ENCODE measurements around the gene FRS3.

Gene FRS3

DNA sequence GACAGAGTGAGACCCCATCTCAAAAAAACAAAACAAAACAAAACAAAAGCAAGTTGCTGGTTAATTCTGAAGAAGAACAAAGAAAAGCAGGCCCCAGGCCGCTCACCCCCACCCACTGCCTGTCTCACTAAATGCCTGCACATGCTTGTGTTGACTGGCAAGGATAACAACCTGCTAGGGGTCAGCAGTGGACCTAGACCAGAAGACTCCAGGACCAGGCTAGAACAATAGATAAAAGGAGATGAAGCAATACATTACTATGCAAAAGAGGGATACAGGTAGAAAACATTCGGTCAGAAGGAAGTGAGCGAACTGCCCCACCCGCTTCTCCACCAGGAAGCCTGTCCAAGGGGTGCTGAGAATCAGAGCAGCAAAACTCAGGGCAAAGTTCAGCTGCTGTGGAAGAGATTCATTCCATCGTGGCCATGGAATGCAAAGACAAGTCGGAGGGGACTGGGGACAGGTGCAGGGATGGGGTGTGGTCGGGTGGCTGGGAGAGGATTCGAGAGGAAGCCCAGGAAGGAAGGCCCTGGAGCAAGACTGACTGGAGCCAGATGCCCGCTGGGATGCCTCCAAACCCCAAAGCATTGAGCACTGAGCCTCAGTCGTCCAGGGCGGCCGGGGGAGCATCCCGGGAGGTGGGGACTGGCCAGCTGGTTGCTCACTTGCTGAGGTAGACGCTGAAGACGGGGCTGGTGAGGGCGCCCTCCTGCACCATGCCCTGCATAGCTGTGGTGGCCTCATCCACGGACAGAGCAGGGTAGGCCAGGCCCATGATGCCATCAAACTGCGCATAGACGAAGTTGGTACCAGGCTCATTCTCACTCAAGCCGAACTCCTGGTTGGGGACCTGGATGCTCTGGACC, 37.8 kb downstream of the FRS3 start:
- no peak for DNase-seq (ENCODE audit: low read depth)

DNA sequence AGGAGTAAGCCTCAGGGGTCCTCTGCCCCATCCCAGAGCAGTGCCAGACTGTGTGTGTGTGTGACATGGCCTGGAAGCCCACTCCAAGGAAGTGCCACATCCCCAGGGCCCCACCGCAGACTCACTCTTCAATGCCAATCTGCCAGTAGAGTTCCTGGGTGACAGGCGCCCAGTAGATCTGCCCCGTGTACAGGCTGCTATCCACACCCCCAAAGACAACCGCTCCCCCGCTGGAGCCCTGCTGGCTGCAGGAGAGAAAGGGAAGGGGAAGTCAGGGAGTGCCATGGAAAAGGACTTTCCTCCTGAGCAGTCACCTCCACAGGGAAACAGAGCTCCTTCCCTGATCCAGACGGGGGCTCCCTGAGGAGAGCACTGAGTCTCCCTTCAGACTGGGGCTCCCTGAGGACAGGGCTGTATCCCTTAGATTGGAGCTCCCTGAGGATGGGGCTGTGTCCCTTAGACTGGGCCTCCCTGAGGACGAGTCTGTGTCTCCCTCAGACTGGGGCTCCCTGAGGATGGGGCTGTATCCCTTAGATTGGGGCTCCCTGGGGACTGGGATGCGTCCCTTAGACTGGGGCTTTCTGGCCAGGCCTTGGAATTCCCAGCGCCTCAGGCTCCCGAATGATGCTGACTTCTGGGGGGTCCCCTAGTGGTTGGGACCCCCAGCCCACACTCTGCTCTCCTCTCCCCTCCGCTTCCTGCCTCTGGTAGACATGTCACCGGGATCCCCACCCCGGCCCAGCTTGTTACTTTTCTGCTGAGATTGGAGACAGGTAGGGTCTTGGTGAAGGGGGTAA, 39.1 kb downstream of the FRS3 start:
- DNase-seq (ENCODE audit: low read depth) = no peak

DNA sequence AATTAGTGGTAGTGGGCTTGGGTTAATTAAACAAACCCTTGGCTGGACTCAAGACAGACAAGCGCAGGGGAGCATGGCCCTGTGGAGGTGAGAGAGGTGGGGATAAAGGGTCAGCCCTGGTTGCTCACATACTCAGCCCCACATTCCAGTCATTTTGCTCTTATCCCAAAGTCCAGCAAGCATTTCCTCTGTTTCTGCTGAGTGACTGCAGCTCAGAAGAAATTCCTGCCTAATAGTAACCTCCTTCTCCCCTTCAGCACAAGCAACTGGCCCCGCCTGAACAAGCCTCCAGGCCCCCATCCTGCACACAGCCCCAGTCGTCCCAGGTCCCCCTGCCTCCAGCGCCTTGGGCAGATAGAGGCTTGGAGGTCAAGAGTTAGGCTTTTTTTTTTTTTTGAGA, 40.7 kb downstream of the FRS3 start:
- DNase-seq (ENCODE audit: low read depth) = no peak

DNA sequence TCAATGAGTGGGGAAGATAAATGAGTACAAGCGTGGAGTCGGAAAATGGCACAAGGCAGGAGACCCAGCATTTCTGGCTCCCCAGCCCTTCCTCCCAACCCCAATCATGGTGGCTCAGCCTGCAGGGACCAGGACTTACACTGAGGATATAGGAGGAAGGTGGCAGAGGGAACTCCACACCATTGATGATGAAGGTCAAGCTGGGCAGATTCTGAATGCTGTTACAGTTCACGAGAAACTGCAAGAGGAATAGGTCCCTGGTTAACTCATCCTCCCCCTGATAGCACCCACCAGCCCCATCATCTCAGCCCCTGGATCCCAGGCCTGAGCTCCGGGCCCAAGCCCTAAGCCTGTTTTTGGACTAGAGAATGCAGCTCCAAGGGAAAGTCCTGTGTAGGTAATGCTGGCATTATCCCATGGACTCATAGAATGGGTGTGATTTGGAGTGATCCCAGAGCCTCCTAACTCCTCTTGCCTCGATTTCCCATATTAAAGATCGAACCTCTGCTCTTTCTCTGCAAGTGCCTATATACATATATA, 42.0 kb downstream of the FRS3 start:
- no peak for DNase-seq (ENCODE audit: low read depth)

DNA sequence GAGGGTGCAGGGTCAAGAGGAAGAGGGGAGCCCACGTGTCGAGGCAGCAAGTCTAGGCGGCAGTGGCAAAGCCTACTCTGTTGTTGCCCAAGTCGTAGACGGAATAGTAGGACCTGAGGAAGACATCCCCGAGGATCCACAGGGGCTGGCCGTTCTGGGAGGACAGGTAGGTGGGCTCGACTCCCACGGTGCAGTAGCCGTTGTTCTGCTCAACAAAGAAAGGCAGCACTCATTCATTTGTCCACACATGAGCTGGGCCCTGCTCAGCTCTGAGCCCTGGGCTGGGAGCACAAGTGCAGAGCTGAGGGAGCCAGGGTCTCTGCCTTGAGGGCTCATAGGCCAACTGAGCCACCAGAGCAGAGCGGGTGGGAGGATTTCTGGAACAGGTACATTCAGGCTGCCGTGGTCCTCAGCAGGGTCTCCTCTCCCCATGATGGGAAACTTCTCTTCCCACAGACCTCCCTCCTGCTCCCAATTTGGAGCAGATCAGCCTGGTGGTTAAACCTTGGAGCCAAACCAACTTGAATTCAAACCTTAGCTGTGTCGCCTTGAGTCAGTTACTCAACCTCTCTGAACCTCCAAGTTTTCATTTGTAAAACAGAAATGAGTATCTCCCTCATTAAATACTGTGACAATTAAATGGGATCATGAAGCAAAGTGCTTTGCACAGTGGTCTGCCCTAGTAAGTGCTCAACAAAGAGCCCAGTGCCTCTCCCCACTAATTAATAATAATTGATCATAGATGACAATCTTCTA, 42.7 kb downstream of the FRS3 start:
- no peak for DNase-seq (ENCODE audit: low read depth)

DNA sequence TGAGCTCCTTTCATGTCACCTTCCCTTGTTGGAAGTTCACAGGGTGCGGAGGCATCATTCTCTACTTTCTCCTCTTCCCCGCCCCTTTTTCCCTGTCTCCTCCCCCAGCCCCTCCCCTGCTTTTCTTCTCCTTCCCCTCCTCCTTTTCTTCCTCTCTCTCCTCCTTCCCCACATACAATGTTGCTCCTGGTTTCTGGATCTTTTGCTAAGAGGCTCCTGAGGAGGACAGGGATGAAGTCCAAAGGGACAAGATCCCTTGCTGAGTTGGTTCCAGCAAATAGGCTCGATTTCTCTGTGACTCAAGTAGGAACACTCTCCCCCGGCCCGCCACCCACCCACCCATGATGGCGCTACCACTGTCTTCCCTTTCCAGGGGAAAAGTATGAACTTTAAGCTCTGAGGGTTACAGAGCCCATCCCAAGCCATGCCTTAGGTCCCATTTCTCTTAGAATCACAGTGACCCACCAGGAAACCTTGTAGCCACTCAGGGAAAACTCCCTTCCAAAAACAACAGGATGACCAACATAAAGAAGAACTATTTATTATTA, 43.4 kb downstream of the FRS3 start:
- no peak for DNase-seq (ENCODE audit: low read depth)

DNA sequence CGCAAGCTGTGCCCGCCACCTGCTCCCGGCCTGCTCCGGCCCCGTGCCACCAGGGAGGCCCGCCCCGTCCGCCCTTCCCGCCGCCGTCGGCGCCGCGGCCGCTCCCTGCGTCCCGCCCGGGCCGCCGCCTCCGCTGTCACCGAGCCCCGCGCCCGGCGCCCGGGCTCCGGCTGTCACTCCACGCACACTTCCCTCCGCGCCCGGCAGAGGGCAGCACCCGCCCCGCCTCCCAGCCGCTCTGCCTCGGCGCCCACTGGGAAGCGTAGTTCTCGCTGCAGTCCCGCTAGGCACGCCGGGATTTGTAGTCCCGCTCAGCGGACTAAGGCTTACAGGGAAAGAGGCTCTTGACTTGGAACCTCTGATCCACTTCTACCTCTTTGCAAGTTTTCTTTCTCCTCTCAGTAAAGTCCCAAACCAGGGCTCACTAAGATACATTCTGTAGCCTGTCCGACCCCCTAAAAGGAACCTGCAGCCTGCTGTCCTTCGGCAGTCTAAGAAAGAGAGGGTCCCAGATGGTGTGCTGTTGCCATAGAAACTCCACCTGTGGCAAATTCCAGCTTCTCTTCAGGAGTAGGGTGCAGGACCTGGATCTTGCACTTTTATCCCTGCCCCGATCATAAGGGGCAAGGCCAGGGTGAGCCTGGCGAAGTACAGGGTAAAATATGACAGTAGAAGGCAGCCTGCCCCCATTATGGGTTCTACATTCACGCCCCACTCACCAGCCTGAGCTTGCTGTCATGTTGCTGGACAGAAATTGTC, 44.1 kb downstream of the FRS3 start, which contains the start of gene TFEB:
Gene TFEB, minus strand, starts transcription at position 182 of the 759 bp plus-strand sequence. CDS start 44,395 bp downstream, outside the sequence.
- peak; percentile 71 for DNase-seq (ENCODE audit: low read depth)

DNA sequence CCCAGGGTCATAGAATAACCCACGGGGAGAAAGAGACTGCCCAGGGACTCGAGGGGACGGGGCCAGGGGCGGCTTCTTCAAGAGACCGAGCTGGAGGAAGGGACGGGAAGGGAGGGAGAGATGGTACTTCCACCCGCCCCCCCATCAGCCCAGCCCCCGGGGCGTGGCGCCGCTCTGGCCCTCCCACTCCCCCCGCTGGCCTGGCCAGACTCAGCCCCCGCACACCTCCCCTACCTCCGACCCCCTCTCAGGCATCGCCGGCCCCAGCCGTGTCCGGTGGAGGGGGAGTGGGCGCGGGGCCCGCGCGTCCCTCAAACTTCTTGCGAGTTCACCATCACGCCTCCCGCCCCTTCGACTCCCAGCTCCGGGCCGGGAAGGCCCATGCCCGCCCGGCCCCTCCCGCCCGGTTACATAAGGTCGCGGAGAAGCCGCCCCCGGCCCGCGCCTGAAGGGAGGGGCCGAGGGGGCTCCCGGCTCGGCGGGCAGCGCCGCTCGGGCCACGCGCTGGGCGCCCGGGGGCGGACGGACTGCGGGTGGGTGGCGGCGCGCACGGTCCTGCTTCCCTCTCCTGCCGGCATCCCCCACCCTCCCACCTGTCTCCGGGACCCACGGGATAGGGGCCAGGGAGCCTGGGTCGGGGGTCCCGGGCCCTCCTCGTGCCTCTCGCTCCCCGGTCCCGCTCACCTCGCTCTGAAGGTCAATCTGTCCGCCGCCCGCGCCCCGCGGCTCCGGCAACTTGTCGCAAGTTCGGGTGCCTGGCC, 44.9 kb downstream of the FRS3 start:
- no peak for DNase-seq (ENCODE audit: low read depth)

DNA sequence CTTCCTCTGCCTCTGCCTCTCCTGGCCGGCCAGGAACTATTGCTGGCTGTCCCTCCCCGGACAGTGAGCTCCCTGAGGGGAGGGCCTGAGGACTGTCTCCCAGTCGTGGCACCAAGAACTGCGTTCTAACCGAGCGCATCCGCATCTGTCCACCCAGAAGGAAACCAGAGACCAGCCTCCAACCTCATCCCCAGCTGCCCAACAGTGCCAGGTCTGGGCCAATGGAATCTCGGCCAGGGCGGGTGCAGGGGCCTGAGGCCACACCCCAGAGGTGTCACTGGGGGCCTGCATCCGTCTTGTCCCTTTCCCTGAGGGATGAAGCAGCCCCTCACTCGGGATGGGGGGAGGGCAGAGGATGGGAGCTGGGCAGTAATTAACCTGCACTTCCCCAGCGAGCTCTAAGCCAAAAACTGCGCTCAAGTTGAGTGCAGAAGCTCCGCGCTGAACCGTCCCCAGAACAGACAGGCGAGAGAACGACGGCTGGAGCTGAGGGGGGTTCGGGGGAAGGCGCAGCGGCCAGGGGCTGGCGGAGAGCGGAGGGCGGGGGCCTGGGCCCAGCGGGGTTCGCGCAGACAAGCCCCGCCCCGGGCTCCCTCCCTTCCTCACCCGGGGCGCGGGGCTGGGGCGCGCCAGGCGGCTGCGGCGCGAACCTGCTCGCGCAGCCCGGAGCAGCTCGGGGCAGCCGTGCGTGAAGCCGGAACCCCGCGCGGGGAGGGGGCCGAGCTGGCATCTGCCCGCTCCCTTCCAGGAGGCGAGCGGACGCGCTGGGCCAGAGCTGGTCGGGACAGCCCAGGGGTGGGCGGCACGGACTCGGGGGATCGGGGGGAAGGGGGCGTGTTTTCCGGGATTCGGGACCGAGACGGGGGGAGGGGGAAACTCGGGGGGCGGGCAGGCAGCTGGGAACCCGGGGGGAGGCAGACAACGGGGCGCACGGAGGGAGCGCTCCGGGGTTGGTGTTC, 45.7 kb downstream of the FRS3 start:
- no peak for DNase-seq (ENCODE audit: low read depth)

DNA sequence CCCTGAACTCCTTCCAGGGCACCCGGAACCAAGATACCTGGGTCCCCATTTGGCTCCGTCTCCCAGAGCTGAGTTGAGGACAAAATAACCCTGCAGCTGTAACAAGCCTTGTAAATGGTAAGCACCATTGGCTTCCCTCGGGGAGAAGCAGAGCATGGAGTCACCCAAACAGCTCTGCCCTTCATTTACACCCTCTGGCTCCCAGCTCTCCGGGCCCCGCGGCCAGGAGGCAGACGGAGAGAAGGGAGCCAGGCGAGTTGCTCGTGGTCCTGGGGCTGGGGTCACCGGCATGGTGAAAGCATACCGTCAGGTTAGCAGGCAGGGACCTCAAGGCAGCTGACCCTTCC, 46.4 kb downstream of the FRS3 start:
- DNase-seq (ENCODE audit: low read depth) = no peak

DNA sequence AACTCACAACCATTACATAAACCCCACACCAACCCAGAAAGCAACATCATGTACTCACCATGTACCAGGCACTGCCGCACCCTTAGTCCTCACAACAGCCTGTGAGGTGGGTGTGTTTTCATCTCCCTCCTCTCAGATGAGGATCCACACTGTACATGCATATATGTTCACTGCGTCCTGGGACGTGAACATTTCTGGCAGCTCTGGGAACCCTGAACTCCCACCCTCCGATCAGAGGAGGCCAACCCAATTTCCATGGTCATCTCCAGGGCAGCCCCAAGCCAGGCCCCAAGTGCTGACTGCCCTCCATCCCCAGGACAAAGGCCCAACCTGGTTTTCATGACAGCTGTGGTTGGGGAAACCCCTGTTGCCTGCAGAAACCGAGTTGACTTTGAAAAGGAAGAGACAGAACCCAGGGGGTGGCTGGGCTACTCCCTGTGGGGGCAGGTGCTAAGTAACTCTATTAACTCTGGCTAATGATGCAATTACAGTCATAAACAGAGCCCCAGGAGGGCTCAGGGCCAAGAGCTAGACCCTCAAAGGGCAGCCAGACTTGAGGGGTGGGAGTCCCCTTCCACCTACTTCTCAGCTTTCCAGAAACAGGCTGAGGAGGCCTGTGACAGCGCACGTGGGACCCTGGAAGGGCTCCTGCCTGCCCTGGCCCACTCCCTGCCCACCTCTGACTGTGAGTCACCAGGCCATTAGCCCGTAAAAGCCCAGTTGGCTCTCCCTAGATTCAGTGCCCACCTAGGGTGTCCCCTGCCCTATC, 46.9 kb downstream of the FRS3 start:
- no peak for DNase-seq (ENCODE audit: low read depth)

DNA sequence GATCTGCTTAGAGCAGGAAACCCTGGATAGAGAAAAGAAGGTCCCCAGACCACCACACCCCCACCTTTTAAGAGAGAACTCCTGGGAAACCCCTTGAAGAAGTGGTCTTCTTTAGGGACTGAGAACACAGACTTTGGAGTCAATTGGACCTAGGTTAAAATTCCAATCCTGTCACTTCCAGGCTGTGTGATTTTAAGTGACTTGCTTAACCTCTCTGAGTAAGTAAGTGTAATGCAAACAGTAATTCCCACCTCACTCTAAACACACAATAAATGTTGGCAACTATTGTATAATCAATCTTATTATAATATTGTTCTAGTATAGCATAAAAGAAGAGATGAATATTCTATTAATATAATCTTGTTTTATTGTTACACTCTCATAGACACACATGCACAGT, 47.6 kb downstream of the FRS3 start:
- DNase-seq (ENCODE audit: low read depth) = no peak

DNA sequence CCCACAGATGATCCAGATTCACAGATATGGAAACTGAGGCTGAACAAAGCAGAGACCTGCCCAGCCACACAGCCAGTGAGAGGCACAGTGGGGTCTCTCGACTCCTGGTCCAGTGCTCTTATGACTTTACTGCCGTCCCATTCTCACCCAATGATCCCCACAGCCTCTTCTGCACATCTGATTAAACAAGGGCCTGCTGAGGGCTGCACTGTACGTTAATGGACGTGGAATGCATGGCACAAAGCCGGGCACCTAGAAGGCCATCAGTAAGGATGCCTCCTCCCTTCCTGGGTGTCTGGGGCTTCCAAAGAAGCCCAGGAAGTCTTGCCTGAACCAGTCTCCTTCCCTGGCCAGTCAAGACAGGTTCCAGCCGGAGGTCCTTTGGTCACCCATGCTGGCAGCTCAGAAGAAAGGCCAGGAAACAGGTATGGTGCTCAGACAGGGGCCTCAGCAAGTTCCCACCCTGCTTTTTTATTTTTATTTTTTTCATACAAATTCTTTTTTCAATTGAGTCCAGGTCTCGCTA, 48.1 kb downstream of the FRS3 start:
- DNase-seq (ENCODE audit: low read depth) = no peak

DNA sequence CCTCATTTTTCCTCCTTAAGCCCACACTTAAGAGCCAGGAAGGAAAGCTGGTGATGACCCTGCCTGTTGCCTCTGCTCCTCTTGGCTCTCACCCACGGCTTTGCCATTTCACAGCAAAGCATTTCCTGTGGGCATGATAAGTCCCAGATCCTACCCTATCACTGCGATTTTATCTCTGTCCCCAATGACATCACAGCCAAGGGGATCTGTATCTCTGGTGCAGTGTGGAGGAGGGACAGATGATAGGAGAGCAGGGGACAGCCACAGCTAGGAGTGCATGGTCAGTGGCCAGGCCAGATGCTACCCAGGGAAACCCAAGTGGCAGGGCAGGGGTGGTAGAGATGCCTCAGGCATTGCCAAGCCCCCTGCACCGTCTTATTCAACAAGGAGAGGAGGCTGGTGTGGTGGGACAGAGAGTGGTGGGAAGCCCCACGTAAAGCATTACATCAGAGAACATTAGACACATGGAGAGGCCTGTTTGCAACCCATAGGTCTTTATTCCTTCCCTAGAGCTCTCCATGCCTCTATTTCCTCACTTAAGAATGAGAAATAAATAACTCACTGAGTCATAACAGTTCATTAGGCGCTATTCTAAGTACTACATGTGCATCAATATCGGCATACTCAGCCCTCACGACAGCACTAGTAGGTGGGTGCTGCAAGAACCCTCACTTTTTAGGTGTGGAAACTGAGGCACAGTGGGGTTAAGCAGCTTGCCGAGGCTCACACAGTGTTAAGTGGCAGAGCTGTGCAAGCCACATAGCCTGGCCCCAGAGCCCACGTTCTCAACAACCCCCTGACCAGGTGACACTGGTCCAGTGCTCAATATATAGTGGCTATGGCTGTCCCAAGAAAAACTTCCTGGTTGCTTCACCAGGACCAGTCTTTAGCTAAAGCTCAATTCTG, 48.9 kb downstream of the FRS3 start:
- no peak for DNase-seq (ENCODE audit: low read depth)

DNA sequence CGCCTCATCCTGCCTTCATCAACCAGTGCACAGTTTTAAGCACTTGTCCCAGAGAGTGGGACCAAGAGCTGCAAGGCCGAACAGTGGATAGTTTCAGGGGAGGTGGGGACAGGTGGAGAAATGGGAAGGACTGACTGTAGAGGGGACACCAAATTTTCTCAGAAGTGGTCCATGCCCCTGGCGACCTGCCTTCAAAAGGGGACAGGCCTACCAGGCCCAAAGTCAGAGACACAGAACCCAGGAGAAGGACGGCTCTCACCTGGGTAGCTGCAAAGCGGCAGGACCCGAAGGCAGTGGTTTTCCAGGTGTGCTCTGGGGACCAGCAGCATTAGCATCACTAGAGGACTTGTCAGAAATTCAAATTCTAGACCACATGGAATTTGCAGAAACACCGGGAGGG, 50.1 kb downstream of the FRS3 start:
- DNase-seq (ENCODE audit: low read depth) = no peak

DNA sequence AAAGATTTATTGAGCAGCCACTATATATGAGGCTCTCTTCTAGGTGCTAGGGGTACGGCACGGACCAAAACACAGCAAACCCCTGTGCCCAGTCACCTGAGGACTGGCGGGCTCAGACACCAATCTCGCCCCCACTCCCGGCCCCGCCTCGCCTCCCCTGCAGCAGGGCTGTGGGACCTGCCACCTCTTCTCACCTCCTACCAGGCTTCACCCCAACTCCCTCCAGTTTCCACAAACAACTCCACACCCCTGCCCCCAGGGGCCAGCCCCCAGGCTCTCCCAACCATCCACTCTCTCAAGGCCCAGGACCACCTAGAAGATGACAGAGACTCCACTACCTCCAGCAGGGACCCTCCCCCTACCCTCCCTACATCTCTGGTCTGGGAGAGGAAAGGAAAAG, 50.7 kb downstream of the FRS3 start:
- DNase-seq (ENCODE audit: low read depth) = no peak

All from non-pigmented ciliary epithelial cell (primary cell).